ENCODE measurements around the gene RPSA.
"Not testable (repeated sequence)": the region's sequence is repeated elsewhere in the genome, so short reads cannot be mapped to it uniquely, and the experiment has no call there.

Gene RPSA

DNA sequence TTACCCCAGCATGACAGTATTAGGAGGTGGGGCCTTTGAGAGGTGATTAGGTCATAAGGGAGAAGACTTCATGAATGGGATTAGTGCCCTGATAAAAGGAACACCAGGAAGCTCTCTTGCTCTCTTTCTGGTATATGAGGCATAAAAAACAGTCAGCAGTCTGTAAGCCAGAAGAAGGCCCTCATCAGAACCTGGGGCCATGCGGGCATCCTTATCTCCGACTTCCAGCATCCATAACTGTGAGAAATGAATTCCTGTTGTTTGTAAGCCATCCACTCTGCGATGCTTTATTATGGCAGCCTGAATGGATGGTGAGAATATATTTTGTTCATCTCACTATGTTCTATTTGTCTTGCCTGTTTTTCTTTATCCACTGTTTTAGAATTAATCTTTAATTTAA is 43.3 kb downstream of the RPSA start:
- H3K27ac ChIP-seq = no peak overlapping the region
- TF ChIP-seq, protein P1, sequence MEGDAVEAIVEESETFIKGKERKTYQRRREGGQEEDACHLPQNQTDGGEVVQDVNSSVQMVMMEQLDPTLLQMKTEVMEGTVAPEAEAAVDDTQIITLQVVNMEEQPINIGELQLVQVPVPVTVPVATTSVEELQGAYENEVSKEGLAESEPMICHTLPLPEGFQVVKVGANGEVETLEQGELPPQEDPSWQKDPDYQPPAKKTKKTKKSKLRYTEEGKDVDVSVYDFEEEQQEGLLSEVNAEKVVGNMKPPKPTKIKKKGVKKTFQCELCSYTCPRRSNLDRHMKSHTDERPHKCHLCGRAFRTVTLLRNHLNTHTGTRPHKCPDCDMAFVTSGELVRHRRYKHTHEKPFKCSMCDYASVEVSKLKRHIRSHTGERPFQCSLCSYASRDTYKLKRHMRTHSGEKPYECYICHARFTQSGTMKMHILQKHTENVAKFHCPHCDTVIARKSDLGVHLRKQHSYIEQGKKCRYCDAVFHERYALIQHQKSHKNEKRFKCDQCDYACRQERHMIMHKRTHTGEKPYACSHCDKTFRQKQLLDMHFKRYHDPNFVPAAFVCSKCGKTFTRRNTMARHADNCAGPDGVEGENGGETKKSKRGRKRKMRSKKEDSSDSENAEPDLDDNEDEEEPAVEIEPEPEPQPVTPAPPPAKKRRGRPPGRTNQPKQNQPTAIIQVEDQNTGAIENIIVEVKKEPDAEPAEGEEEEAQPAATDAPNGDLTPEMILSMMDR (IDR thresholded peaks at IDR 0.05) = no peak
- TF ChIP-seq ZFX (IDR thresholded peaks at IDR 0.05; ENCODE audit: borderline replicate concordance) = no peak

DNA sequence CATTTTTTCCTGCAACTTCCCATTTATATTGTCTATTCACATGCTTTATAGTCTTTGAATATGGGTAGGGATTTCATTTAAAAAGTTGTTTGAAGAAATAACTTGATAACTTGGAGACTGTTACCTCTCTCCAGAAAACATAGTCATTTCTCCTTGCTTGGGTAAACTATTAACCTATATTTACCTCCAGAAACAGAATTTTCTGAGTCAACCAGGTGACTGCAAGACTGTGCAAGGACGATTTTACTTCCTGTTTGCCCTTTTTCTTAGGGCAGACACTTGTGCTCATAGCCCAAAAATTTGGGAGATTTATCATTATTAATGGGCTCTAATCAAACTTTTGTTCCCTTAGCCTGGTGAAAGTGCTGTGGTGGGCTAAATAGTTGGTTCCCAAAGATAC is 46.6 kb downstream of the RPSA start:
- no peak for TF ChIP-seq ZFX (IDR thresholded peaks at IDR 0.05; ENCODE audit: borderline replicate concordance)
- TF ChIP-seq, protein P1 (IDR thresholded peaks at IDR 0.05) = no peak
- no peak overlapping the region for H3K27ac ChIP-seq

DNA sequence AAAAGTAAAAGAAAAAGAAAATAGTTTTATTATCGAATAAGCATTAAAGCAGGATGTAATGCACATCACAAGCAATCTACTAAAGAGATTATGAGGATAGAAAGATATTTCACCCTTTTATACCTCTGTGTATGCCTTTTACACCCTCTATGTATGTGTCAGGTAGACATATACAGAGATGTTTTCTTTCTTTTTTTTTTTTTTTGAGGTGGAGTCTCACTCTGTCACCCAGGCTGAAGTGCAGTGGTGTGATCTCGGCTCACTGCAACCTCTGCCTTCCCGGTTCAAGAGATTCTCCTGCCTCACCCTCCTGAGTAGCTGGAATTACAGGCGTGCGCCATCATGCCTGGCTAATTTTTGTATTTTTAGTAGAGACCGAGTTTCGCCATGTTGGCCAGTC is 47.4 kb downstream of the RPSA start:
- not testable (repeated sequence) for H3K27ac ChIP-seq

DNA sequence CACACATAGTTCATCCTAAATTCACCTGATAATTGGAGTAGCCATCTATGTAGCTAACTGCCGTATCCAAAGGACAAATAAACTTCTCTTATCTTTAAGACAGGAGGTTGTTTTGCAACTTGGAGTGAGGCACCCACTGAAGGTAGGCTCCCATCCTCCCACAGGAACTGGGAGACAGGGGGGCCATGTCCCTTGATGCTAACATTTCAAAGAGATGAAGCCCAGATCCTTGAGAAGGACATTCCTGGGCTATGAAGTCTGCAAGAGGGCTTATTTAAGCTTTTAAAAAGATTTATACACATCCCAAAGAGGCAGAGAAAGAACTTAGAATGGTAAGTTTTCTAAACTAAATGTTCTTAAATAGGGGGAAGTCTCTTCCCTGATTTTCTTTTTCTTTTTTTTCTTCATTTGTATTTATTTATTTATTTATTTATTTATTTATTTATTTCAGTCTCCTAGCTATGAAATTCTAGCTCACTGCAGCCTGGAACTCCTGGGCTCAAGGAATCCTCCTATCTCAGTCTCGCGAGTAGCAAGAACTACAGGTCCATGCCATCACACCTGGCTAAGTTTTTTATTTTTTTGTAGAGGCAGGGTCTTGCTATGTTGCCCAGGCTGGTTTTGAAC is 48.2 kb downstream of the RPSA start:
- no peak overlapping the region for H3K27ac ChIP-seq
- TF ChIP-seq, protein P1 (IDR thresholded peaks at IDR 0.05) = no peak

DNA sequence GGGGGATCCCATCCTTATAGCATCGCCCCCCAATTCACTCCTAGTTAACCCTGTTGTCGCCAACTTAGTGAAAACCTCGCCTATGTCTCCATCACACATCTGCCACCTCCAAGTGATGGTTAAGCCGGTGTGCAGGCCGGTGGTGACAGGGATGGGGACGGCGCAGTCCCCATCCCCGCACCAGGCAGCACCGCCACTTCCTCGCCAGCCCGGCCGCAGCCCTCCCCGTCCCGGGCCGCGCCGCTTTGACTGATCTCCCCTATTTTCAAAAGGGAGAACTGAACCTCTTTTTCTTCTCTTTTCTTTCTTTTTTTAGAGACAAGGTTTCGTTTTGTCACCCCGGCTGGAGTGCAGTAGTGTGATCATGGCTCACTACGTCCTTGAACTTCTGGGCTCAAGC is 49.6 kb downstream of the RPSA start:
- TF ChIP-seq ZFX (IDR thresholded peaks at IDR 0.05; ENCODE audit: borderline replicate concordance) = no peak
- TF ChIP-seq, protein P1 (IDR thresholded peaks at IDR 0.05) = no peak

DNA sequence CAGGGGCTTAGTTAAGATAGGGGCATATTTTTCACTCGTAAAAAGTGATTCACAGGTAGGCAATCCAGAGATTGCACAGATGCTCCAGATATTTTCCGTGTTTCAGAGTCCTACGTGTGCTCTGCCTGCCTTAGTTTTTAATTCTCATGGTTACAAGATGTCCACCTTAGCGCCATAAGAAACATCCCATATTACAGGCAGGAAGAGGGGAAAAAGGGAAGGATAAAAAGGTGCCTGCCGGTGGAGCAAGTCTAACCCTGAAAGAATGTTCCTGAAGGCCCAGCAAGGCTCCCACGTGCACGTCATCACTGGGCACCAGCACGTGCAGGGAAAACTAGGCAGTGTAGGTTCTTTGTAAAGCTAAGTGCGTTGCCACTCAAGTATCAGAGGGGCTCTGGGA is 50.8 kb downstream of the RPSA start:
- no peak for TF ChIP-seq ZFX (IDR thresholded peaks at IDR 0.05; ENCODE audit: borderline replicate concordance)
- TF ChIP-seq, protein P1 (IDR thresholded peaks at IDR 0.05) = no peak

More for the DNA sequence above, 49.6 kb downstream of the RPSA start:
- H3K27ac ChIP-seq = no peak overlapping the region

DNA sequence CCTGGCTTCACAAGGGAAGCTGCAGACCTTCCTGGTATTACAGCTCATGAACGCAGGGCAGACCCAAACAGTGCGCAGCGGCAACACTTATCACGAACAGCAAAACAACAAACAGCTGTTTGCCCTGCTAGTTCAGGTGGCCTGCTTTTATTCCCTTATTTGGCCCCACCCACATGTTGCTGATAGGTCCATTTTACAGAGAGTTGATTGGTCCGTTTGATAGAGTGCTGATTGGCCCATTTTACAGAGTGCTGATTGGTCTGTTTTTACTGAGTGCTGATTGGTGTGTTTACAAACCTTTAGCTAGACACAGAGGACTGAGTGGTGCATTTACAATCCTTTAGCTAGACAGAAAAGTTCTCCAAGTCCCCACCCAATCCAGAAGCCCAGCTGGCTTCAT is 52.1 kb downstream of the RPSA start:
- H3K27ac ChIP-seq = not testable (repeated sequence)

More for the DNA sequence above, 50.8 kb downstream of the RPSA start:
- no peak overlapping the region for H3K27ac ChIP-seq

DNA sequence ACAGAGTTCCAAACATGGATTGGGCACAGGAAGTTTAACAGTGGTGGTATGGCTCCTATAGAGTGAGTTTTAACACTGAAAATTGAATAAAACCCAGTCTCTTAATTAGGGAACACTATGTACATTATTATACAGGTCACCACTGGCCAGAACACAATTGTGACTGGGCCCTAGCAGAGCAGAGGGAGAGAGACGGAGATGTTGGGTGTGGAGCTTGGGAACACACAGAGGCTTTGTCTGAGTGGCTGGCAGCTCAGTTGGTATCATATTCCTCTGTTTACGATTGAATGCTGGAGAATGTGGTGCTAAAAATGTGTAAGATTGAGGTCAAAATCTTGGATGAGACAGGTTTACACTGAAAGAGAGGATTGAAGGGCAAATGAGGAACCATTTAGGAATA is 54.2 kb downstream of the RPSA start:
- H3K27ac ChIP-seq = no peak overlapping the region
- no peak for TF ChIP-seq ZFX (IDR thresholded peaks at IDR 0.05; ENCODE audit: borderline replicate concordance)
- TF ChIP-seq, protein P1 (IDR thresholded peaks at IDR 0.05) = no peak

Data from 22Rv1 (cell line).